ENCODE data around the gene VCL. TPM values are rescaled to one million over a fixed set of nuclear protein-coding genes. Genes with fewer than 3 reads are reported as not detected.

VCL gene
- total and polyA plus RNA-seq, 2 of the 8 experiments (the other 6 are each of a cell fraction or from before 2014, with no cell fraction given): 119 to 377 TPM

GRCh38 chr10:74160013-74160412 lies 162.1 kb downstream of the VCL start:
- Histone ChIP-seq H3K56ac (replicated peaks; ENCODE audit: insufficient read length, low read depth, low read length) (no peak overlapping the region), H2AFZ (ENCODE audit: low read length) (no peak overlapping the region), H3K79me1 (ENCODE audit: low read depth, low read length) (peaks cover 2% of the 10 kb centered on the region), H3K23me2 (ENCODE audit: low read depth, low read length) (no peaks in the 10 kb centered on the region), H3K4me3 (ENCODE audit: extremely low read depth in 1 of 4, insufficient read depth in 2 of 4, low read depth in 3 of 4, low read length in 4 of 4) (no peak overlapping the region), H3K9ac (replicated peaks in 1 of 4; ENCODE audit: extremely low read depth in 1 of 4, low read depth in 3 of 4, low read length in 3 of 4) (no peak overlapping the region), H2AK5ac (ENCODE audit: low read depth, low read length) (no peak overlapping the region), H4K91ac (replicated peaks; ENCODE audit: insufficient read length, low read length) (no peak overlapping the region), H4K5ac (ENCODE audit: insufficient read length, low read depth, low read length) (no peak overlapping the region), H2BK12ac (ENCODE audit: low read depth, low read length) (no peak overlapping the region), H4K20me1 (replicated peaks in 1 of 2; ENCODE audit: control insufficient read depth in 1 of 2, insufficient read depth in 2 of 2, low read length in 2 of 2) (peaks cover 2 to 5% of the 10 kb centered on the region in 2 experiments), H3K36me3 (ENCODE audit: control insufficient read depth in 2 of 4, insufficient read depth in 4 of 4, low read length in 3 of 4) (no peaks in the 10 kb centered on the region), H3K27ac (ENCODE audit: low read depth, low read length) (no peak overlapping the region), H3K4me1 (replicated peaks in 1 of 4; ENCODE audit: control insufficient read depth in 3 of 4, insufficient read depth in 4 of 4, low read length in 3 of 4) (no peaks in the 10 kb centered on the region; a peak in 1 of 7 replicates), H3K79me2 (ENCODE audit: control insufficient read depth in 1 of 2, insufficient read depth in 2 of 2, low read length in 2 of 2) (peaks cover 0 to 62% of the 10 kb centered on the region in 2 experiments; a peak in 2 of 4 replicates), H4K8ac (ENCODE audit: extremely low read depth, insufficient read depth, low read length) (no peak overlapping the region), H2BK120ac (replicated peaks; ENCODE audit: low read depth, low read length) (no peak overlapping the region), H2BK15ac (ENCODE audit: low read length) (no peak overlapping the region), H3K9me3 (ENCODE audit: insufficient read depth in 2 of 2, low read depth in 1 of 2, low read length in 1 of 2) (no peaks in the 10 kb centered on the region), H3K14ac (ENCODE audit: insufficient read length) (no peak overlapping the region), H3K18ac (ENCODE audit: extremely low read depth, low read length) (no peak overlapping the region), H3K4me2 (ENCODE audit: insufficient read depth in 1 of 2, low read depth in 2 of 2, low read length in 2 of 2) (no peak overlapping the region), H3K23ac (ENCODE audit: insufficient read length) (no peak overlapping the region), H3K4ac (replicated peaks; ENCODE audit: insufficient read length, low read depth, low read length) (no peak overlapping the region), H3K27me3 (replicated peaks in 1 of 4; ENCODE audit: control insufficient read depth in 3 of 4, extremely low read depth in 1 of 4, insufficient read depth in 3 of 4, low read length in 3 of 4) (no peaks in the 10 kb centered on the region), H2BK20ac (ENCODE audit: low read length) (no peak overlapping the region), H2BK5ac (ENCODE audit: low read depth, low read length) (no peak overlapping the region)
- POLR2A ChIA-PET (ENCODE audit: partially characterized antibody): no interaction called here
- CTCF ChIA-PET (ENCODE audit: partially characterized antibody): no interaction called here
- 86% methylated on average over 3 of the region's 3 CpGs; no CpG with 5 or more reads in 1 of the 2 experiments for WGBS, 2 experiments (ENCODE audit: extremely low coverage in 1 of 2, insufficient coverage in 1 of 2, insufficient read length in 1 of 2, insufficient replicate concordance in 2 of 2, low coverage in 1 of 2, low lambda C conversion rate in 2 of 2, missing lambda C conversion rate in 1 of 2)
- FAIRE-seq: no peak
- no peak for DNase-seq (ENCODE audit: low read depth in 1 of 2, low spot score in 2 of 2)
- TF ChIP-seq EP300 (IDR thresholded peaks at IDR 0.05; ENCODE audit: borderline replicate concordance in 1 of 2, low read depth in 2 of 2, low read length in 2 of 2) (no peak), KDM1A (IDR thresholded peaks at IDR 0.05; ENCODE audit: borderline replicate concordance, low read length) (no peak), SP1 (IDR thresholded peaks at IDR 0.05; ENCODE audit: low read depth, low read length) (no peak), ASH2L (IDR thresholded peaks at IDR 0.05; ENCODE audit: low read length) (no peak), SIX5 (IDR thresholded peaks at IDR 0.05; ENCODE audit: low read depth, low read length) (no peak), RAD21 (IDR thresholded peaks at IDR 0.05 in 1 of 2, conservative IDR thresholded peaks at IDR 0.05 in 1 of 2; ENCODE audit: low read depth in 2 of 2, low read length in 2 of 2) (no peak), RXRA (IDR thresholded peaks at IDR 0.05; ENCODE audit: insufficient read depth, low read depth, low read length) (no peak), RBBP5 (IDR thresholded peaks at IDR 0.05; ENCODE audit: borderline replicate concordance, low read depth, low read length) (no peak)
- TF ChIP-seq, protein P1, sequence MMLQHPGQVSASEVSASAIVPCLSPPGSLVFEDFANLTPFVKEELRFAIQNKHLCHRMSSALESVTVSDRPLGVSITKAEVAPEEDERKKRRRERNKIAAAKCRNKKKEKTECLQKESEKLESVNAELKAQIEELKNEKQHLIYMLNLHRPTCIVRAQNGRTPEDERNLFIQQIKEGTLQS (IDR thresholded peaks at IDR 0.05; ENCODE audit: insufficient read depth, low read depth, low read length): no peak
- TF ChIP-seq, protein P2, sequence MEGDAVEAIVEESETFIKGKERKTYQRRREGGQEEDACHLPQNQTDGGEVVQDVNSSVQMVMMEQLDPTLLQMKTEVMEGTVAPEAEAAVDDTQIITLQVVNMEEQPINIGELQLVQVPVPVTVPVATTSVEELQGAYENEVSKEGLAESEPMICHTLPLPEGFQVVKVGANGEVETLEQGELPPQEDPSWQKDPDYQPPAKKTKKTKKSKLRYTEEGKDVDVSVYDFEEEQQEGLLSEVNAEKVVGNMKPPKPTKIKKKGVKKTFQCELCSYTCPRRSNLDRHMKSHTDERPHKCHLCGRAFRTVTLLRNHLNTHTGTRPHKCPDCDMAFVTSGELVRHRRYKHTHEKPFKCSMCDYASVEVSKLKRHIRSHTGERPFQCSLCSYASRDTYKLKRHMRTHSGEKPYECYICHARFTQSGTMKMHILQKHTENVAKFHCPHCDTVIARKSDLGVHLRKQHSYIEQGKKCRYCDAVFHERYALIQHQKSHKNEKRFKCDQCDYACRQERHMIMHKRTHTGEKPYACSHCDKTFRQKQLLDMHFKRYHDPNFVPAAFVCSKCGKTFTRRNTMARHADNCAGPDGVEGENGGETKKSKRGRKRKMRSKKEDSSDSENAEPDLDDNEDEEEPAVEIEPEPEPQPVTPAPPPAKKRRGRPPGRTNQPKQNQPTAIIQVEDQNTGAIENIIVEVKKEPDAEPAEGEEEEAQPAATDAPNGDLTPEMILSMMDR (IDR thresholded peaks at IDR 0.05; ENCODE audit: control extremely low read depth in 1 of 3, insufficient read depth in 1 of 3, low read depth in 1 of 3, low read length in 3 of 3): no peak

Data from H1 (cell line).